Chondrocyte (in vitro differentiated cells): ENCODE measurements around the gene FXYD3. TPM values are rescaled to one million over a fixed set of nuclear protein-coding genes. Genes with fewer than 3 reads are reported as not detected.

Source experiments
- DNase-seq: peaks from one replicate; pipeline ENCODE4 v3.0.0; 2021; ENCODE audit warnings: mixed read lengths, low spot score
- H3K27ac Mint-ChIP-seq: one replicate; pipeline ENCODE4 v1.8.0; 2021; ENCODE audit warnings: mild to moderate bottlenecking, moderate library complexity, mixed read lengths; ENCODE audit not compliant: unreplicated experiment
- H3K27me3 Mint-ChIP-seq: 2 replicates; pipeline ENCODE4 v1.8.0; 2021; ENCODE audit warnings: low read depth, mixed read lengths
- H3K36me3 Mint-ChIP-seq: 2 replicates; pipeline ENCODE4 v1.8.0; 2021; ENCODE audit warnings: low read depth, mixed read lengths
- H3K4me1 Mint-ChIP-seq: 2 replicates; pipeline ENCODE4 v1.8.0; 2021; ENCODE audit warnings: low read depth, mild to moderate bottlenecking, mixed read lengths
- H3K4me3 Mint-ChIP-seq: one replicate; pipeline ENCODE4 v1.8.0; 2021; ENCODE audit warnings: mild to moderate bottlenecking, moderate library complexity, mixed read lengths; ENCODE audit not compliant: unreplicated experiment
- H3K9me3 Mint-ChIP-seq: 2 replicates; pipeline ENCODE4 v1.8.0; 2021; ENCODE audit warnings: low read depth, mixed read lengths
- CTCF ChIP-seq: fragments of 200-600 bp; sonication (generic); IDR thresholded peaks from 2 replicates; pipeline ENCODE4 v1.5.0; 2021; ENCODE audit warnings: antibody characterized with exemption, mild to moderate bottlenecking, moderate library complexity
- total RNA-seq: library from RNA; stranded (reverse); gene quantifications from 3 replicates; pipeline ENCODE4 v1.2.1, GENCODE V29; 2021

FXYD3 gene
- total RNA-seq, 1 donor from 2014 or later = not detected

GRCh38 chr19:35108730-35109129 lies 6.9 kb upstream of the FXYD3 start:
- H3K36me3 Mint-ChIP-seq = no peaks in the 10 kb centered on the region
- DNase-seq = no peak
- H3K4me3 Mint-ChIP-seq = no peak overlapping the region
- H3K27me3 Mint-ChIP-seq = peaks cover 6% of the 10 kb centered on the region
- H3K4me1 Mint-ChIP-seq = no peaks in the 10 kb centered on the region
- no peak overlapping the region for H3K27ac Mint-ChIP-seq
- no peak for TF ChIP-seq CTCF
- no peaks in the 10 kb centered on the region for H3K9me3 Mint-ChIP-seq

GRCh38 chr19:35109395-35110112 lies 6.1 kb upstream of the FXYD3 start:
- H3K36me3 Mint-ChIP-seq = no peaks in the 10 kb centered on the region
- no peak for TF ChIP-seq CTCF
- DNase-seq = no peak
- no peak overlapping the region for H3K4me3 Mint-ChIP-seq
- H3K9me3 Mint-ChIP-seq = no peaks in the 10 kb centered on the region
- H3K27me3 Mint-ChIP-seq = peaks cover 8% of the 10 kb centered on the region
- H3K4me1 Mint-ChIP-seq = peaks cover 2% of the 10 kb centered on the region
- no peak overlapping the region for H3K27ac Mint-ChIP-seq

GRCh38 chr19:35110974-35111373 lies 4.6 kb upstream of the FXYD3 start:
- no peak overlapping the region for H3K4me3 Mint-ChIP-seq

GRCh38 chr19:35112995-35113688 lies 2.5 kb upstream of the FXYD3 start:
- peaks cover 8% of the 10 kb centered on the region for H3K4me1 Mint-ChIP-seq
- no peak for DNase-seq
- no peak overlapping the region for H3K4me3 Mint-ChIP-seq
- no peaks in the 10 kb centered on the region for H3K36me3 Mint-ChIP-seq
- H3K27ac Mint-ChIP-seq = no peak overlapping the region
- TF ChIP-seq CTCF = no peak
- H3K9me3 Mint-ChIP-seq = no peaks in the 10 kb centered on the region
- peaks cover 21% of the 10 kb centered on the region for H3K27me3 Mint-ChIP-seq

More at GRCh38 chr19:35110974-35111373, 4.6 kb upstream of the FXYD3 start:
- DNase-seq = no peak
- H3K4me1 Mint-ChIP-seq = peaks cover 8% of the 10 kb centered on the region
- peaks cover 15% of the 10 kb centered on the region for H3K27me3 Mint-ChIP-seq
- no peaks in the 10 kb centered on the region for H3K36me3 Mint-ChIP-seq
- H3K9me3 Mint-ChIP-seq = no peaks in the 10 kb centered on the region
- H3K27ac Mint-ChIP-seq = no peak overlapping the region
- TF ChIP-seq CTCF = no peak

- TF ChIP-seq CTCF = peak; percentile 95
- no peaks in the 10 kb centered on the region for H3K9me3 Mint-ChIP-seq
- peaks cover 8% of the 10 kb centered on the region for H3K4me1 Mint-ChIP-seq
- DNase-seq = no peak
- H3K36me3 Mint-ChIP-seq = no peaks in the 10 kb centered on the region
- H3K27me3 Mint-ChIP-seq = peaks cover 18% of the 10 kb centered on the region
- no peak overlapping the region for H3K27ac Mint-ChIP-seq
- peak overlapping the region; percentile 57 for H3K4me3 Mint-ChIP-seq
Measured at GRCh38 chr19:35114353-35115176, 1.1 kb upstream of the FXYD3 start.
